ENCODE data around the gene KIF22. TPM values are rescaled to one million over a fixed set of nuclear protein-coding genes. Genes with fewer than 3 reads are reported as not detected.
"Not testable (repeated sequence)": the region's sequence is repeated elsewhere in the genome, so short reads cannot be mapped to it uniquely, and the experiment has no call there.

Gene KIF22
- total RNA-seq, 3 donors from 2014 or later: 24.7 to 56.2 (median 53.0) TPM

DNA sequence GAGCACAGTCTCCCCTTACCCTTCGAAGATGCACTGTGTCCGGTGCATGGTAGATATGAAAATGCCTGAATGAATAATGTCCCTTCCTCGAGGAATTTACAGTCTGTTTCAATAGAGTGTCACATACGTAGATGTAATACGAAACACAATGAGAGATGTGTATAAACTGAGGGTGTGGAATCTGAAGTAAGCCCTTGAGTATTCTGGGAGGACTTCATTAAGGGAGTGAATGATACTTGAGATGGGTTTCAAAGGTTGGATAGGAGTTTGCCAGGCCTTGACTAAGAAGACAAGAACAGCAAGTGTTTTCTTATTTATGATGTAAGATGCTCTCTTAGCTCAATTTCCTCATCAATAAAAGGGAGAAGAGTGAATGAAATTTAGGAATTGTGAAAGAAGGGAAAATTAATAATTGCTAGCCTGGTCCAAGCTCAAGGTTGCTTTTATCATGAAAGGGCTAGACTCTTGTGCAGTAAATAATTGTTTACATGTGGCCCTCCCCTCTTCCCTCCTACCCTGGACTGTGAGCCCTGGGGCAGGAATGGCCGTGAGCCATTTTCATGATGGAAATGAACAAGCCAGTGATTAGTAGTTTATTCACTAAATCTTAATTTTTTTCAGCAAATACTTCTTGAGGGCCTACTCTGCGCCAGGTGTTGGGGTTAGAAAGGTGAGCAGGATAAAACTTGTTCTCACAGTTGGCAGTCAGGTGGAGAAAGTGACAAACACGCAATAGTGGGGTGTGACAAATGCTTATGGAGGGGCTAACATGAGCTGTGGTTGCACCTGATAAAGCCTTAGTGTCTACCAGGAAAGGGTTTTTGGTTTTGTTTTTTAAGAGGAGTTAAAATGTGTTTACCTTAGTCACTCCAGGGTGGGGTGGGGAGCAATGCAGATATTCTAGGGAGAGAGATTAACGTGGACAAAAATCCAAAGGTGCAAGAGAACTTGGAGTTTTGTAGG lies 1.6 kb downstream of the KIF22 start:
- peaks cover 24% of the 10 kb centered on the region for H3K4me1 ChIP-seq (ENCODE audit: low read depth)
- no peaks in the 10 kb centered on the region for H3K9me3 ChIP-seq
- no peak overlapping the region for H3K4me3 ChIP-seq
- peak in 1 of 3 donors; percentile 8 for DNase-seq
- H3K36me3 ChIP-seq (ENCODE audit: low read depth): no peaks in the 10 kb centered on the region
- intact Hi-C loops (cut with DNase I, micrococcal nuclease): no loop called here
- TF ChIP-seq, protein P1, sequence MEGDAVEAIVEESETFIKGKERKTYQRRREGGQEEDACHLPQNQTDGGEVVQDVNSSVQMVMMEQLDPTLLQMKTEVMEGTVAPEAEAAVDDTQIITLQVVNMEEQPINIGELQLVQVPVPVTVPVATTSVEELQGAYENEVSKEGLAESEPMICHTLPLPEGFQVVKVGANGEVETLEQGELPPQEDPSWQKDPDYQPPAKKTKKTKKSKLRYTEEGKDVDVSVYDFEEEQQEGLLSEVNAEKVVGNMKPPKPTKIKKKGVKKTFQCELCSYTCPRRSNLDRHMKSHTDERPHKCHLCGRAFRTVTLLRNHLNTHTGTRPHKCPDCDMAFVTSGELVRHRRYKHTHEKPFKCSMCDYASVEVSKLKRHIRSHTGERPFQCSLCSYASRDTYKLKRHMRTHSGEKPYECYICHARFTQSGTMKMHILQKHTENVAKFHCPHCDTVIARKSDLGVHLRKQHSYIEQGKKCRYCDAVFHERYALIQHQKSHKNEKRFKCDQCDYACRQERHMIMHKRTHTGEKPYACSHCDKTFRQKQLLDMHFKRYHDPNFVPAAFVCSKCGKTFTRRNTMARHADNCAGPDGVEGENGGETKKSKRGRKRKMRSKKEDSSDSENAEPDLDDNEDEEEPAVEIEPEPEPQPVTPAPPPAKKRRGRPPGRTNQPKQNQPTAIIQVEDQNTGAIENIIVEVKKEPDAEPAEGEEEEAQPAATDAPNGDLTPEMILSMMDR (IDR thresholded peaks at IDR 0.05): no peak
- no peak for ATAC-seq

DNA sequence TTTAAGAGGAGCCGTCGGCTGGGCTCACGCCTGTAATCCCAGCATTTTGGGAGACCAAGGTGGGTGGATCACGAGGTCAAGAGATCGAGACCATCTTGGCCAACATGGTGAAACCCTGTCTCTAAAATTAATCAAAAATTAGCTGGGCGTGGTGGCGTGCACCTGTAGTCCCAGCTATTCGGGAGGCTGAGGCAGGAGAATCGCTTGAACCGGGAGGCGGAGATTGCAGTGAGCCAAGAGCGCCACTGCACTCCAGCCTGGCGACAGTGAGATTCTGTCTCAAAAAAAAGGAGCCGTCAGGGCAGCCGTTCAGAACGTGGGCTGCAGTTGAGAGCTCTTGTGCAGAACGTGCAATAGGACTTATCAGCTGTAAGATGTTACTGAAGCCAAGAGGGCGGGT lies 2.6 kb downstream of the KIF22 start:
- ATAC-seq; H3K9me3 ChIP-seq; H3K4me3 ChIP-seq; intact Hi-C loops (cut with DNase I, micrococcal nuclease); H3K36me3 ChIP-seq (ENCODE audit: low read depth); DNase-seq: not testable (repeated sequence)
- peaks cover 24% of the 10 kb centered on the region for H3K4me1 ChIP-seq (ENCODE audit: low read depth)

DNA sequence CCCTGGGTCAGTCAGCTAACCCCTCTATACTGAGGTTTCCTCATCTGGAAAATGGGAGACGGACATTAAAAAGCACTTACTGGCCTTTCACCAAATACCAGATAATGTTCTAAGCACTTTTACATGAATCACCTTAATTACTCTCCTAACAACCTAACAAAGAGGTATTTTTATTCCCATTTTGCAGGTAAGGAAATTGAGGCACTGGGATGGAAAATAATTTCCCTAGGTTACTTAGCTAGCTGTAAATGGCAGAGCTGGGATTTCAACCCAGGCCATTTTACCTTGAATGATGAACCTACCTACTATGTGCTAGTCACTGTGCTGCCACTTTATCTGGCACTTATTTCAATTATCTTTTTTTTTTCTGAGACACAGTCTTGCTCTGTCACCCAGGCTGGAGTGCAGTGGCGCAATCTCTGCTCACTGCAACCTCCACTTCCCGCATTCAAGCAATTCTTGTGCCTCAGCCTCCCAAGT lies 3.7 kb downstream of the KIF22 start:
- Histone ChIP-seq H3K36me3 (ENCODE audit: low read depth) (no peaks in the 10 kb centered on the region), H3K9me3 (no peaks in the 10 kb centered on the region), H3K4me3 (no peak overlapping the region), H3K4me1 (ENCODE audit: low read depth) (peaks cover 24% of the 10 kb centered on the region)
- TF ChIP-seq, protein P1 (IDR thresholded peaks at IDR 0.05): no peak
- DNase-seq (no peak), ATAC-seq (no peak)
- intact Hi-C loops (cut with DNase I, micrococcal nuclease): no loop called here

GRCh38 chr16:29802416-29802935 lies 11.9 kb downstream of the KIF22 start:
- Histone ChIP-seq H3K4me3 (no peak overlapping the region), H3K9me3 (no peaks in the 10 kb centered on the region), H3K4me1 (ENCODE audit: low read depth) (peaks cover 8% of the 10 kb centered on the region), H3K36me3 (ENCODE audit: low read depth) (peaks cover 9% of the 10 kb centered on the region)
- TF ChIP-seq, protein P1 (IDR thresholded peaks at IDR 0.05): no peak
- DNase-seq (no peak), ATAC-seq (no peak)
- intact Hi-C loops (cut with DNase I, micrococcal nuclease): no loop called here

GRCh38 chr16:29804020-29804419 lies 13.5 kb downstream of the KIF22 start:
- Histone ChIP-seq H3K36me3 (ENCODE audit: low read depth) (peaks cover 9% of the 10 kb centered on the region), H3K4me3 (no peak overlapping the region), H3K4me1 (ENCODE audit: low read depth) (peaks cover 18% of the 10 kb centered on the region), H3K9me3 (no peaks in the 10 kb centered on the region)
- intact Hi-C loops (cut with DNase I, micrococcal nuclease): no loop called here
- DNase-seq (peak in 1 of 3 donors; percentile 27), ATAC-seq (no peak)
- TF ChIP-seq, protein P1 (IDR thresholded peaks at IDR 0.05): no peak

All from mucosa of descending colon (tissue), 3 donors.